ENCODE results near the gene FBXO22.

DNA sequence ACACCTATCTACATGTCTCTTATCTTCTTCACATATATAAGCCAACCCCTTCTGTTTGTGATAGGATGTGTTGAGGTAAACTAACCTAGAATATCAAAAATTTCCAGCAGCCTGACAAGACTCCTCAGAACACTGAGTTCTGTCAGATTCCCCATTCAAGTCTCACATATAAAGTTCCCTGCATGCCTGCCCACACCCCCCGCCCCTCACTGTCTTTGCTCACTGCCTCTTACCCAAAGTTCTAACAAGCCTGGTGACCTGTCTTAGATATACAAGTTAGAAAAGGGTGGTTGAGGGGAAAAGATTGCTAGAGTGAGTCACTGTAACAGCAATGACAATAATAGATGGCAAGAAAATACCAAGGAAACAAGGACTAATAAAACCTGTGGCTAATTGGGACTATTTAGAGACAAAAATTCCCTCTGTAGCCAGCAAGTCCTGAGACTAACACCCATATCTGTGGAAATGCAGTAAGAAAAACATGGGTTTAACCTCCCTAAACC is 40.1 kb downstream of the FBXO22 start:
- TF ChIP-seq TAF1 (IDR thresholded peaks at IDR 0.05; ENCODE audit: low read depth) (no peak), EGR1 (IDR thresholded peaks at IDR 0.05) (no peak), RAD21 (IDR thresholded peaks at IDR 0.05; ENCODE audit: low read depth) (no peak), EP300 (IDR thresholded peaks at IDR 0.05; ENCODE audit: borderline replicate concordance) (no peak), CEBPB (IDR thresholded peaks at IDR 0.05) (no peak), TCF12 (IDR thresholded peaks at IDR 0.05; ENCODE audit: low read depth) (no peak)
- TF ChIP-seq, protein P1, sequence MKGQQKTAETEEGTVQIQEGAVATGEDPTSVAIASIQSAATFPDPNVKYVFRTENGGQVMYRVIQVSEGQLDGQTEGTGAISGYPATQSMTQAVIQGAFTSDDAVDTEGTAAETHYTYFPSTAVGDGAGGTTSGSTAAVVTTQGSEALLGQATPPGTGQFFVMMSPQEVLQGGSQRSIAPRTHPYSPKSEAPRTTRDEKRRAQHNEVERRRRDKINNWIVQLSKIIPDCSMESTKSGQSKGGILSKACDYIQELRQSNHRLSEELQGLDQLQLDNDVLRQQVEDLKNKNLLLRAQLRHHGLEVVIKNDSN (IDR thresholded peaks at IDR 0.05): no peak
- TF ChIP-seq, protein P2, sequence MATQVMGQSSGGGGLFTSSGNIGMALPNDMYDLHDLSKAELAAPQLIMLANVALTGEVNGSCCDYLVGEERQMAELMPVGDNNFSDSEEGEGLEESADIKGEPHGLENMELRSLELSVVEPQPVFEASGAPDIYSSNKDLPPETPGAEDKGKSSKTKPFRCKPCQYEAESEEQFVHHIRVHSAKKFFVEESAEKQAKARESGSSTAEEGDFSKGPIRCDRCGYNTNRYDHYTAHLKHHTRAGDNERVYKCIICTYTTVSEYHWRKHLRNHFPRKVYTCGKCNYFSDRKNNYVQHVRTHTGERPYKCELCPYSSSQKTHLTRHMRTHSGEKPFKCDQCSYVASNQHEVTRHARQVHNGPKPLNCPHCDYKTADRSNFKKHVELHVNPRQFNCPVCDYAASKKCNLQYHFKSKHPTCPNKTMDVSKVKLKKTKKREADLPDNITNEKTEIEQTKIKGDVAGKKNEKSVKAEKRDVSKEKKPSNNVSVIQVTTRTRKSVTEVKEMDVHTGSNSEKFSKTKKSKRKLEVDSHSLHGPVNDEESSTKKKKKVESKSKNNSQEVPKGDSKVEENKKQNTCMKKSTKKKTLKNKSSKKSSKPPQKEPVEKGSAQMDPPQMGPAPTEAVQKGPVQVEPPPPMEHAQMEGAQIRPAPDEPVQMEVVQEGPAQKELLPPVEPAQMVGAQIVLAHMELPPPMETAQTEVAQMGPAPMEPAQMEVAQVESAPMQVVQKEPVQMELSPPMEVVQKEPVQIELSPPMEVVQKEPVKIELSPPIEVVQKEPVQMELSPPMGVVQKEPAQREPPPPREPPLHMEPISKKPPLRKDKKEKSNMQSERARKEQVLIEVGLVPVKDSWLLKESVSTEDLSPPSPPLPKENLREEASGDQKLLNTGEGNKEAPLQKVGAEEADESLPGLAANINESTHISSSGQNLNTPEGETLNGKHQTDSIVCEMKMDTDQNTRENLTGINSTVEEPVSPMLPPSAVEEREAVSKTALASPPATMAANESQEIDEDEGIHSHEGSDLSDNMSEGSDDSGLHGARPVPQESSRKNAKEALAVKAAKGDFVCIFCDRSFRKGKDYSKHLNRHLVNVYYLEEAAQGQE (IDR thresholded peaks at IDR 0.05; ENCODE audit: low read depth): no peak
- TF ChIP-seq, protein P3, sequence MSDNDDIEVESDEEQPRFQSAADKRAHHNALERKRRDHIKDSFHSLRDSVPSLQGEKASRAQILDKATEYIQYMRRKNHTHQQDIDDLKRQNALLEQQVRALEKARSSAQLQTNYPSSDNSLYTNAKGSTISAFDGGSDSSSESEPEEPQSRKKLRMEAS (IDR thresholded peaks at IDR 0.05): no peak
